ENCODE measurements around the gene HBS1L.

The HBS1L gene

GRCh38 chr6:134911547-134911946, 143.1 kb downstream of the HBS1L start:
- H3K9me3 ChIP-seq (ENCODE audit: insufficient read depth, low read length) = no peaks in the 10 kb centered on the region
- H3K27me3 ChIP-seq (ENCODE audit: insufficient read depth, insufficient read length) = no peaks in the 10 kb centered on the region
- no peak for DNase-seq (ENCODE audit: low read depth, low spot score)
- no peak for TF ChIP-seq SUZ12 (IDR thresholded peaks at IDR 0.05; ENCODE audit: extremely low read depth, insufficient read depth, insufficient read length)
- TF ChIP-seq YY1 (IDR thresholded peaks at IDR 0.05; ENCODE audit: insufficient read depth, insufficient read length) = no peak
- no peak for TF ChIP-seq ZNF274 (IDR thresholded peaks at IDR 0.05; ENCODE audit: low read depth, low read length)
- no peaks in the 10 kb centered on the region for H3K4me1 ChIP-seq (ENCODE audit: insufficient read depth, insufficient read length)
- H3K4me3 ChIP-seq (ENCODE audit: insufficient read length, low read depth) = no peak overlapping the region
- no peak overlapping the region for H3K9ac ChIP-seq (ENCODE audit: insufficient read length, low read depth)
- no peaks in the 10 kb centered on the region for H3K36me3 ChIP-seq (ENCODE audit: insufficient read depth, insufficient read length, low read length)

DNA sequence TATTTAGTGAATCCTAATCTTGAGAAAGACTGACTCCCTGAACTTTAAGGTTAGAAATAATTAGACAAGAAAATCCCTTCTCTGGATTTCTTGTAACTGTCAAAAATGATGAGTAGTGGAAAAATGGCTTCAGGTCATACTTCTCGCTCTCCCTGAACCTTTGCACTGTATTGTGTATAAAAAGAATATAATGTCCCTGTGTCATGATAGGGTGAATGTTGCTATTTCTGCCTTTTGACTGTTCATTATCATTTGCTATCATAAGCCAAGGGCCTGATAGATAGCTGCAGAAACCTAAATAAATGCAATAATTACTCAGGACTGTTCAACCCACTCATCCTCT, 144.1 kb downstream of the HBS1L start:
- Histone ChIP-seq H3K9ac (ENCODE audit: insufficient read length, low read depth) (no peak overlapping the region), H3K9me3 (ENCODE audit: insufficient read depth, low read length) (no peaks in the 10 kb centered on the region), H3K27me3 (ENCODE audit: insufficient read depth, insufficient read length) (no peaks in the 10 kb centered on the region), H3K4me3 (ENCODE audit: insufficient read length, low read depth) (no peak overlapping the region), H3K36me3 (ENCODE audit: insufficient read depth, insufficient read length, low read length) (no peaks in the 10 kb centered on the region), H3K4me1 (ENCODE audit: insufficient read depth, insufficient read length) (no peaks in the 10 kb centered on the region)
- TF ChIP-seq SUZ12 (IDR thresholded peaks at IDR 0.05; ENCODE audit: extremely low read depth, insufficient read depth, insufficient read length) (no peak), YY1 (IDR thresholded peaks at IDR 0.05; ENCODE audit: insufficient read depth, insufficient read length) (no peak), ZNF274 (IDR thresholded peaks at IDR 0.05; ENCODE audit: low read depth, low read length) (no peak)
- no peak for DNase-seq (ENCODE audit: low read depth, low spot score)
